Measurements from ENCODE around the gene SUGP2.
A peak's percentile ranks its signal among the peaks of the same experiment; 100 is the strongest.

SUGP2 gene

DNA sequence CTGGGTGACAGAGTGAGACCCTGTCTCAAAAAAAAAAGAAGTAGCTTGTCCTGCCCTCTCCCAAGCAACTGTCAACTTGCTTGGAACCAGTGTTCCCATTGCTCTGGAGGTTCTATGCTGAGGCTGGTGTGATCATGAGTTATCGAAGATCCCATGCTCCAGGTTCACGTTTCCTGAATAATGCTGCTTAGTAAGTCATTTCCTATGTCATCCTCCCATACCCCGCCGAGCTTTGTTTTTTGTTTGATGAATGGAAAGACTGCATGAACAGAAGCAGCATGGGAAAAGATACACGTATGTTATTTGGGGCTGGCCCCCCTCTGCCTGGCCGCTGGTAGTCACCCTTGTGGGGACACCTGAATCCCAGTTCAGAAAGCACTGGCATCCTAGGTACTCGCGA, 41.8 kb upstream of the SUGP2 start:
- no peak for TF ChIP-seq CTBP1 (IDR thresholded peaks at IDR 0.05; ENCODE audit: borderline replicate concordance)
- TF ChIP-seq L3MBTL2 (conservative IDR thresholded peaks at IDR 0.05): no peak
- TF ChIP-seq FOXK2 (IDR thresholded peaks at IDR 0.05): no peak
- no peak for TF ChIP-seq ARNT (IDR thresholded peaks at IDR 0.05)
- TF ChIP-seq ELF4 (IDR thresholded peaks at IDR 0.05): no peak
- TF ChIP-seq SUZ12 (IDR thresholded peaks at IDR 0.05): no peak
- TF ChIP-seq NFRKB (IDR thresholded peaks at IDR 0.05): no peak
- TF ChIP-seq TARDBP (IDR thresholded peaks at IDR 0.05): no peak
- no peak for TF ChIP-seq PKNOX1 (IDR thresholded peaks at IDR 0.05)
- TF ChIP-seq HDGF (IDR thresholded peaks at IDR 0.05; ENCODE audit: borderline replicate concordance): no peak
- no peak for TF ChIP-seq FOXA1 (IDR thresholded peaks at IDR 0.05)
- no peak for TF ChIP-seq ZNF384 (IDR thresholded peaks at IDR 0.05)
- TF ChIP-seq FOXM1 (IDR thresholded peaks at IDR 0.05; ENCODE audit: borderline replicate concordance): no peak
- no peak for TF ChIP-seq BHLHE40 (IDR thresholded peaks at IDR 0.05; ENCODE audit: borderline replicate concordance)
- TF ChIP-seq LEF1 (IDR thresholded peaks at IDR 0.05; ENCODE audit: borderline replicate concordance): no peak
- TF ChIP-seq SP1 (IDR thresholded peaks at IDR 0.05): no peak
- ChIA-PET CTCF (interaction anchor here (0.5 kb wide), 1 partner anchor 61 kb away, joined by 3 read pairs; no protein-coding TSS in a partner anchor), POLR2A (interaction anchor here (0.8 kb wide), 1 partner anchor 330 kb away, joined by 3 read pairs; the partner anchor contains the start of gene GATAD2A)
- no peak for DNase-seq (ENCODE audit: extremely low spot score)

GRCh38 chr19:19074196-19074882, 41.0 kb upstream of the SUGP2 start:
- TF ChIP-seq ELF4 (IDR thresholded peaks at IDR 0.05): no peak
- no peak for TF ChIP-seq PKNOX1 (IDR thresholded peaks at IDR 0.05)
- TF ChIP-seq HDGF (IDR thresholded peaks at IDR 0.05; ENCODE audit: borderline replicate concordance): no peak
- no peak for TF ChIP-seq CTBP1 (IDR thresholded peaks at IDR 0.05; ENCODE audit: borderline replicate concordance)
- TF ChIP-seq TARDBP (IDR thresholded peaks at IDR 0.05): no peak
- TF ChIP-seq L3MBTL2 (conservative IDR thresholded peaks at IDR 0.05): no peak
- no peak for TF ChIP-seq ARNT (IDR thresholded peaks at IDR 0.05)
- no peak for TF ChIP-seq FOXM1 (IDR thresholded peaks at IDR 0.05; ENCODE audit: borderline replicate concordance)
- TF ChIP-seq SUZ12 (IDR thresholded peaks at IDR 0.05): no peak
- no peak for TF ChIP-seq FOXA1 (IDR thresholded peaks at IDR 0.05)
- CTCF ChIA-PET: interaction anchor here (0.5 kb wide), 1 partner anchor 61 kb away, joined by 3 read pairs; no protein-coding TSS in a partner anchor
- POLR2A ChIA-PET: interaction anchor here (0.8 kb wide), 1 partner anchor 331 kb away, joined by 3 read pairs; the partner anchor contains the start of gene GATAD2A
- DNase-seq (ENCODE audit: extremely low spot score): no peak

DNA sequence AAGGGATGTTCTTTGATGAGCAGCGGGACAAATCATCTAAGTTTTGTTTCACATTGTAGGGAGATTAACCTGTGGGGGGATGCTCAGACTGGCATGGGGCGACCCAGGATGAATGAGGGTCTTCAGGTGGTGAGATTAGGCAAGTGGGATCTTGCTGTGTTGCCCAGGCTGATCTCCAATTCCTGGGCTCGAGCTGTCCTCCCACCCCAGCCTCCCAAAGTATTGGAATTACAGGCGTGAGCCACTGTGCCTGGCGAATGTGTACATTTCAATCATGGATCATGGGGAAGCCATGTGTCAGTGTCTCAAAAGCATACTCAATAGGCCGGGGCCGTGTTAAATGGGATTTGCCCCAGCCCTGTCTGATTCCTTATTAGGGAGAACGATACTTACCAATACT, 38.6 kb upstream of the SUGP2 start:
- CTCF ChIA-PET: no interaction called here
- no peak for DNase-seq (ENCODE audit: extremely low spot score)
- no peak for TF ChIP-seq FOXM1 (IDR thresholded peaks at IDR 0.05; ENCODE audit: borderline replicate concordance)
- TF ChIP-seq LEF1 (IDR thresholded peaks at IDR 0.05; ENCODE audit: borderline replicate concordance): no peak
- POLR2A ChIA-PET: no interaction called here

DNA sequence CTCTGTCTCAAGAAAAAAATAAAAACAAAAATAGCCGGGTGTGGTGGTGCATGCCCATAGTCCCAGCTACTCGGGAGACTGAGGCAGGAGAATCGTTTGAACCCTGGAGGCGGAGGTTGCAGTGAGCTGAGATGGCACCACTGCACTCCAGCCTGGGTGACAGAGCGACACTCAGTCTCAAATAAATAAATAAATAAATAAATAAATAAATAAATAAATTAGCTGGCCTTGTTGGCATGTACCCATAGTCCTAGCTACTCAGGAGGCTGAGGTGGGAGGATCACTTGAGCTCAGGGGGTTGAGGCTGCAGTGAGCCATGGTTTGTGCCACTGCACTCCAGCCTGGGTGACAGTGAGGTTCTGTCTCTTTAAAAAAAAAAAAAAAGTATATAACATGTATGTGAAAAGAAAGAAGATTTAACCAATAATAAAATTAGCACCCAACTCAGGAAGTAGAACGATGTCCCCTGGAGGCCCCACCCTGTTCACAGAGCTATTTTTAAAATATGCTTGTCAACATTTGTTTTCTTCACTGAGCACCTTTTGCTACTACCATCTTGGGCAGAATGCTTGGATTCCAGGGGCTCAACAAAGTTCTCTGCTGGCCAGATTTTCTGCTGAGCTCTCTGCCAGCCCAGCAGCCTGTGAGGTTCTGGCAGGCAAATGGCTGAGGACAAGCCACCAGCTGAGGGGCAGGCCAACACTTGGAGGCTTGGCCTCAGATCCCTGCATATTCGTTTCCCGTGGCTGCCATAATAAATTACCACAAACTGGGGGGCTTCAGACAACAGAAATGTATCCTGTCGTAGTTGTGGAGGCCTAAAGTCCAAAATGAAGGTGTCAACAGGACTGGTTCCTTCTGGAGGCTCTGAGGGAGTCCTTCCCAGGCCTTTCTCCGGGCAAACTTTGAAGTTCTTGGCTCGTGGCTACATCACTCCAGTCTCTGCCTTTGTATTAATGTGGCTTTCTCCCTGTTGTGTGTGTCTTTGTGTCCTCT, 35.6 kb upstream of the SUGP2 start:
- ChIA-PET CTCF (no interaction called here), POLR2A (no interaction called here)
- DNase-seq (ENCODE audit: extremely low spot score): no peak
- TF ChIP-seq ZNF384 (IDR thresholded peaks at IDR 0.05) (peak; percentile 28; the same call in 1 of the 2 replicates), FOXM1 (IDR thresholded peaks at IDR 0.05; ENCODE audit: borderline replicate concordance) (no peak)

GRCh38 chr19:19067276-19068072, 34.2 kb upstream of the SUGP2 start:
- POLR2A ChIA-PET: no interaction called here
- DNase-seq (ENCODE audit: extremely low spot score): no peak
- TF ChIP-seq FOXM1 (IDR thresholded peaks at IDR 0.05; ENCODE audit: borderline replicate concordance) (no peak), HDGF (IDR thresholded peaks at IDR 0.05; ENCODE audit: borderline replicate concordance) (no peak), SUZ12 (IDR thresholded peaks at IDR 0.05) (no peak), FOXA1 (IDR thresholded peaks at IDR 0.05) (no peak), LEF1 (IDR thresholded peaks at IDR 0.05; ENCODE audit: borderline replicate concordance) (no peak), ZNF384 (IDR thresholded peaks at IDR 0.05) (no peak), NFRKB (IDR thresholded peaks at IDR 0.05) (no peak), ARNT (IDR thresholded peaks at IDR 0.05) (no peak), ELF4 (IDR thresholded peaks at IDR 0.05) (no peak), PKNOX1 (IDR thresholded peaks at IDR 0.05) (no peak), BHLHE40 (IDR thresholded peaks at IDR 0.05; ENCODE audit: borderline replicate concordance) (no peak)
- CTCF ChIA-PET: interaction anchor here (1.0 kb wide), 1 partner anchor 48 kb away, joined by 3 read pairs; no protein-coding TSS in a partner anchor
